OCI-LY7 (cell line): ENCODE measurements around the gene PSMB11. TPM values are rescaled to one million over a fixed set of nuclear protein-coding genes. Genes with fewer than 3 reads are reported as not detected.

ENCODE experiments used
- BruUV-seq: library from RNA; stranded (reverse); fragments of 400-500 nt; replicated peaks from 2 replicates; lab custom pipeline; 2021; lab: Mats Ljungman, UMichigan
- CTCF ChIA-PET: fragments of 300-600 bp; sonication (Branson Sonifier 250); formaldehyde crosslinking; loops from one replicate; lab custom pipeline; 2022; ENCODE audit warnings: antibody characterized with exemption; ENCODE audit not compliant: unreplicated experiment; lab: Charles Lee
- POLR2A ChIA-PET: fragments of 300-600 bp; sonication (Branson Sonifier 250); formaldehyde crosslinking; loops from one replicate; lab custom pipeline; 2022; ENCODE audit warnings: antibody characterized with exemption; lab: Charles Lee
- DNase-seq: peaks from one replicate; pipeline ENCODE4 v3.0.0-alpha.2; 2015; ENCODE audit warnings: low spot score
- H2AFZ ChIP-seq: fragments of 200-600 bp; sonication (generic), shearing (Covaris generic); 2 replicates; pipeline ENCODE4 v1.6.1; 2014; ENCODE audit warnings: mild to moderate bottlenecking, antibody characterized with exemption, low read length, moderate library complexity
- H3K27ac ChIP-seq: fragments of 200-600 bp; sonication (generic); 2 replicates; pipeline ENCODE4 v1.5.1; 2014; ENCODE audit warnings: mixed run types, low read depth, mild to moderate bottlenecking, moderate library complexity, low read length, inconsistent platforms; ENCODE audit not compliant: poor library complexity, severe bottlenecking
- H3K36me3 ChIP-seq: fragments of 200-600 bp; sonication (generic); 2 replicates; pipeline ENCODE4 v1.6.1; 2014; ENCODE audit warnings: mild to moderate bottlenecking, antibody characterized with exemption, low read length, moderate library complexity, mixed read lengths; ENCODE audit not compliant: insufficient read depth
- H3K4me1 ChIP-seq: fragments of 200-600 bp; sonication (generic); 2 replicates; pipeline ENCODE4 v1.5.1; 2014; ENCODE audit warnings: mild to moderate bottlenecking, low read length; ENCODE audit not compliant: insufficient read depth, poor library complexity, severe bottlenecking
- H3K4me2 ChIP-seq: fragments of 200-600 bp; sonication (generic); 2 replicates; pipeline ENCODE4 v1.6.1; 2014; ENCODE audit warnings: mild to moderate bottlenecking, low read length
- H3K4me3 ChIP-seq: fragments of 200-600 bp; sonication (generic); 2 replicates; pipeline ENCODE4 v1.5.1; 2014; ENCODE audit warnings: mild to moderate bottlenecking, low read depth, low read length; ENCODE audit not compliant: poor library complexity, severe bottlenecking
- H3K79me2 ChIP-seq: fragments of 200-600 bp; sonication (generic); 2 replicates; pipeline ENCODE4 v1.6.1; 2016; ENCODE audit warnings: low read depth, mild to moderate bottlenecking, low read length, moderate library complexity, mixed read lengths; ENCODE audit not compliant: insufficient read depth
- H3K9me2 ChIP-seq: fragments of 200-600 bp; sonication (generic); 2 replicates; pipeline ENCODE4 v1.6.1; 2016; ENCODE audit warnings: mild to moderate bottlenecking, low read length, mixed read lengths; ENCODE audit not compliant: insufficient read depth
- H3K9me3 ChIP-seq: fragments of 200-600 bp; sonication (generic); 2 replicates; pipeline ENCODE4 v1.6.1; 2014; ENCODE audit warnings: mild to moderate bottlenecking, mixed run types, low read length, mixed read lengths
- H4K20me1 ChIP-seq: fragments of 200-600 bp; sonication (generic); 2 replicates; pipeline ENCODE4 v1.6.1; 2014; ENCODE audit warnings: mild to moderate bottlenecking, antibody characterized with exemption, low read length, moderate library complexity, mixed read lengths; ENCODE audit not compliant: insufficient read depth
- EZH2phosphoT487 ChIP-seq: fragments of 200-600 bp; sonication (generic); IDR thresholded peaks from 2 replicates; pipeline ENCODE4 v1.6.1; 2018; ENCODE audit warnings: low read depth, borderline replicate concordance, mild to moderate bottlenecking, mixed run types, antibody characterized with exemption, low read length, moderate library complexity, mixed read lengths
- intact Hi-C: fragments of 100-400 bp; cut with micrococcal nuclease; formaldehyde crosslinking; loops from one replicate; pipeline ENCODE4 v1.10.0; 2022; ENCODE audit not compliant: unreplicated experiment
- total RNA-seq, 2 experiments: library from RNA; depleted of rRNA in 1 of 2; stranded (reverse); fragments of >200 nt in 1 of 2; shearing (Covaris generic) in 1 of 2; gene quantifications; 2 replicates each; pipeline ENCODE4 v1.2.3, GENCODE V29; 2014 to 2022
- TF ChIP-seq, protein P1 (sequence below): fragments of 200-600 bp; sonication (generic); conservative IDR thresholded peaks from 2 replicates; pipeline ENCODE4 v1.5.1; 2014; ENCODE audit warnings: mild to moderate bottlenecking, antibody characterized with exemption, low read length, moderate library complexity, mixed read lengths

Gene PSMB11
- total RNA-seq, 2 experiments from 2014 or later: not detected

DNA sequence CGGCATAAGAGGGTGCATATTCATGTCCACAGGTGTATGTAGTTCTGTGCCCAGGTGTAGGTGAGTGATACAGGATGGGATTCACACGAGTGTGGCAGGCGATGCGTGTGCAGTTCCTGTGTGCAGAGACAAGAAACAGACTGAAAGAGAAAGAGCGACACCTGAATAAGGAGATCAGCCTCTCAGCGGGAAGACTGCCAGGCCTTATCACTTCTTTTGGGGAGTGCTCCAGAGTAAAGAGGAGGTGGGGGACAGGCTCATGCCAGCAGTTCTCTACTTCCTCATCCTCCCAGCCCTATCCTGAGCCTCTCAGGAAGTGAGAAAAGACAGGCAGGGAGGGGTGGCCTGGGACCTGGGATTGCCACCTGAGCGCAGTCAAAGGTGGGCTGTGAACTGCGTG is 2.8 kb downstream of the PSMB11 start:
- no peaks in the 10 kb centered on the region for H3K9me3 ChIP-seq
- no peaks in the 10 kb centered on the region for H3K4me1 ChIP-seq
- H3K27ac ChIP-seq: no peak overlapping the region
- H3K36me3 ChIP-seq: no peaks in the 10 kb centered on the region
- H3K4me3 ChIP-seq: no peak overlapping the region
- no peaks in the 10 kb centered on the region for H4K20me1 ChIP-seq
- H3K4me2 ChIP-seq: no peak overlapping the region
- intact Hi-C loops: no loop called here
- no peak for DNase-seq
- no peaks in the 10 kb centered on the region for H3K79me2 ChIP-seq
- ChIA-PET CTCF (no interaction called here), POLR2A (interaction anchor here (1.5 kb wide), 1 partner anchor 11 kb away, joined by 3 read pairs; no protein-coding TSS in a partner anchor)
- TF ChIP-seq, protein P1, sequence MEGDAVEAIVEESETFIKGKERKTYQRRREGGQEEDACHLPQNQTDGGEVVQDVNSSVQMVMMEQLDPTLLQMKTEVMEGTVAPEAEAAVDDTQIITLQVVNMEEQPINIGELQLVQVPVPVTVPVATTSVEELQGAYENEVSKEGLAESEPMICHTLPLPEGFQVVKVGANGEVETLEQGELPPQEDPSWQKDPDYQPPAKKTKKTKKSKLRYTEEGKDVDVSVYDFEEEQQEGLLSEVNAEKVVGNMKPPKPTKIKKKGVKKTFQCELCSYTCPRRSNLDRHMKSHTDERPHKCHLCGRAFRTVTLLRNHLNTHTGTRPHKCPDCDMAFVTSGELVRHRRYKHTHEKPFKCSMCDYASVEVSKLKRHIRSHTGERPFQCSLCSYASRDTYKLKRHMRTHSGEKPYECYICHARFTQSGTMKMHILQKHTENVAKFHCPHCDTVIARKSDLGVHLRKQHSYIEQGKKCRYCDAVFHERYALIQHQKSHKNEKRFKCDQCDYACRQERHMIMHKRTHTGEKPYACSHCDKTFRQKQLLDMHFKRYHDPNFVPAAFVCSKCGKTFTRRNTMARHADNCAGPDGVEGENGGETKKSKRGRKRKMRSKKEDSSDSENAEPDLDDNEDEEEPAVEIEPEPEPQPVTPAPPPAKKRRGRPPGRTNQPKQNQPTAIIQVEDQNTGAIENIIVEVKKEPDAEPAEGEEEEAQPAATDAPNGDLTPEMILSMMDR: no peak
- no peak for TF ChIP-seq EZH2phosphoT487
- no peaks in the 10 kb centered on the region for H3K9me2 ChIP-seq
- no TSS peak for BruUV-seq
- no peak overlapping the region for H2AFZ ChIP-seq

DNA sequence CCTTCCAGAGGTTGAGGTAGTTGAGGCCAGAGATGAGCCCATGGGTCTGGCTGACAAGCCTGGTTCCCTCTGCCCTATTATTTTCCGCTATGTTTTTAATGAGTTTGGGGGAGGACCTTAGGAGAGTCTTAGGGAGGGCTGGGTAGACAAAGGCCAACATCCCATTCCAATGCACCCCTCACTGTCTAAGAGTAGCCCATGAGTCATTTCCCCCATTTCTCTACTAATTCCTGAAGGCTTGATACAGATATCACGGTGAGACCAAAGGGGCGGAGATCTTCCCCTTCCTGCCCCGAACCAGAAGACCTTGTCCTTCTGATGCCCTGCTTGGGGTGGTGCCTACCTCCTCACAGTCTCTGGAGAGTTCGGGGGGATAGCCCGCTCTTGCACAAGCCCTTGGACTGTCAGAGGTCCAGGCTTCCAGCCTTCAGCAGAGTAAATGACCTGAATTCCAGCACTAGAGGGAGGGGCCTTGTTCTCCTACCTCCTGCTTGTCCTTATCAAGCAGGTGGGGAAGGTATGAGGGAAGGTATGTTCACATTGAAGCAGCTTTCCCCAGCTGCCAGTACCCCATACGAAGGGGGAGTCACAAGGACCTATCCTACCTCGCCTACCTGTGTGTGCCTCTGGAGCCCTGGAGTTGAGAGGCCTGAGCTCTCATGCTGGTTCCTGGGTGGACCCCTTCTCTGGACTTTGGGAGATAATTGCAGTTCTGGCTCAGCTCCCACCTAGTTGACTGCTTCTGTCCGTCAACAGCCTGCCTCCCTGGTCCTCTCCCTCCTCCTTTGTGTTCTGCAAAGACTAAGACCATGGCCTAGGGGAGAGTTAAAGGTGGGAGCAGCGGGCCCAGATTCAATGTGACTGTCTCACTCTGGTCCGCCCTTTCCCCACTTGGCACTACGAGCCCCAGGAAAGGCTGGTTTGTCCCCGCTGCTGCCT is 3.7 kb downstream of the PSMB11 start:
- no peaks in the 10 kb centered on the region for H3K79me2 ChIP-seq
- H3K9me2 ChIP-seq: no peaks in the 10 kb centered on the region
- H3K4me3 ChIP-seq: no peak overlapping the region
- DNase-seq: no peak
- H3K27ac ChIP-seq: no peak overlapping the region
- no peaks in the 10 kb centered on the region for H3K36me3 ChIP-seq
- ChIA-PET POLR2A (no interaction called here), CTCF (no interaction called here)
- no TSS peak for BruUV-seq
- no peaks in the 10 kb centered on the region for H4K20me1 ChIP-seq
- TF ChIP-seq, protein P1: no peak
- TF ChIP-seq EZH2phosphoT487: no peak
- no peak overlapping the region for H3K4me2 ChIP-seq
- no peaks in the 10 kb centered on the region for H3K4me1 ChIP-seq
- intact Hi-C loops: no loop called here
- no peaks in the 10 kb centered on the region for H3K9me3 ChIP-seq
- H2AFZ ChIP-seq: no peak overlapping the region
